Activated CD8-positive, alpha-beta memory T cell treated with anti-CD3 and anti-CD28 coated beads for 24 hours (primary cell): ENCODE data around the gene AOPEP.
"Not testable (repeated sequence)": the region's sequence is repeated elsewhere in the genome, so short reads cannot be mapped to it uniquely, and the experiment has no call there.

Experiments used
- DNase-seq: peaks from one replicate; pipeline ENCODE4 v3.0.0-alpha.2; 2020

AOPEP gene

DNA sequence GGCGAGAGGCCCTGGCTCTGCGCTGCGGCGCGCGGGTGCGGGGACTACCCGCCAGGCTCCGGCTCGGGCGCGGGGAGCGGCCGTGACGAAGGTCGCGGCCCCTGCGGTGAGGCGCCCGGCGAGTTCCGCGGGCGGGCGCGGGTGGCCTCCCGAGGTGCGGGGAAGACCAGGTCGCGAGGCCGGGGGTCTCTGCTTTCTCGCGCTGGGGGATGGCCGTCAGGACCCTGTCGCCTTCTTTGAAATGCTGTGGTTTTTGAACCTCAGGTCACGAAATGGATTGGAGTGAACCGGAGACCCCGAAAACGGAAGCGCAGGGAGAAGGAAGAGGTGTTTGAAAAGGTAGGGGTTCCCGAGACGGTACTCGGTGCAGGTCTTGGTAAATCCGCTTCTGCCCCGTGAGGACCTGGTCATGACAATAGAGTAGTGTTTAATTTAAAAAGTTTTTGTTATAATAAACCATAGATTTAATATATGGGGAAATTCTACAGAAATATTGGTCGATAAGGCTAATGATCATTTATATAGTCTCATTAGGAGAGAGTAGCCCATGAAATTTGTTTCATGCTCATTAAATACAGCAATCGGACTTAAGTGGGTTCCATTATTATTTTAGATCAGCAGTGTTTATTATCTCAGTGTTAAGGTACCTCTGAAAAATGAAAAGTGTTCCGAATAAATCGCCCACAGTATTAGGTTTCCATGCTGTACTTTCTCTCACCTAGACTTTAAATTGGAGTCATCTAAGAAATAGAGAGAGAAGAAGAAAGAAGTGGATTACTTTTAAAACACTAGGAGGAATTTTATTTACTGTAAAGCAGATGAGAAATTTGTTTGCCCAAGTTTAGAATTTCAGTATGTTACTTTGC is 279.0 kb downstream of the AOPEP start:
- DNase-seq: peak; percentile 61

DNA sequence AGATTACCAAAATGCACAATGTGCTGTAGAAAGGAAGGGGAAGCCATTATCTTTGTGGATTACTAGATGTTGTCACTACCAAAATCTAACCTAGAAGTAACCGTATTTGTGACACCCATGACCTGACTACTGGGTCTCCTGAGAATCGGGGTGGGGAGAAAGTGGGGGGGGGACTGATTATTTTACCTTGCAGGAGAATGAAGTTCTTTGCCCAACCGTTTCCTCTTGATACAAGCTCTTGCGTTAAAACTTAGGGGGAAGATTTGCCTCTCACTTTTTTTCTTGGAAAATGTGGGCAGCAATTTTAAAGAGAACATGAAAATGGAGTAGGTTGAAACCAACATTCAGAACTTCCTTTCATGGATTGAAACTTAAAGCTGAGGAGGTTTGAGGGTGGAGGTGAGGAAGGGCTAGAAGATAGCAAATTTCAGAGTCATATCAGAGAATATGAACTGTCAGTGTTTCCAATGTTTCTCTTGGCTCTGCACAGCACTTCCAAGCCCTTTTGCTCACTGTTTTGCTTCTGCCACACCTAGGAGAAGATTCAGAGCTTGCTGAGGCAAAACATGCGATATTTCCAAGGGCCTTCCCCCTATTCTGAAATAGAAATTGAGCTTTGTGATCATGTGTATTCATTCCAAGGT is 280.8 kb downstream of the AOPEP start:
- DNase-seq: no peak

DNA sequence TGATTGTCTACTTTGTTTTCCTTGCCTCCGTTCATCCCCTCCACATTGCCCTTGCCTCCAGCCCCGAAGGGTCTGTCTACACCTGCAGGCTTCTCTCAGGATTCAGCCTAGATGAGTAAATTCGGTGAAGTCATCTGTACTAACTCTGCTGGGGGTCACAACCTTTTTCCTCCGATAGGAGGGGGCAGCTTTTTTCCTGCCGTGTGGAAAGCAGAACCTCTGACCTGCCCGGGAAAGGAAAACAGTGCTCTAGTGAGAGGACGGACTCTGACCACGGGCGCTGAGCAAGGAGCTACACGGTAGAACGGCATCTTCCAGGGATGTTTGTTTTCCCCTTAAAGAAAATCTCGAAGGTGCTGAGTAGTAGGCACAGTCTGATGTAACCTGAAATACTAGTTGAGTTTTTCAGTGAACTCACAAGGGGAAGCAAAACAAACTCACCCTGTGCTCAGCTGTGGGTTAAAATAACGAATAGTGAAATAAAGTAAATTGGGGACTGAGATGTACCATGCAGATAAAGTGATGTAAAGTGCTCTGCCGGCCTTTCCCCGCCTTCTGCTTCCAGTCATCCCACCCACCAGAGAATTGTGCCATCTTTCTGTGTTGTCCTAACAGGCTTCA is 281.8 kb downstream of the AOPEP start:
- DNase-seq: no peak

DNA sequence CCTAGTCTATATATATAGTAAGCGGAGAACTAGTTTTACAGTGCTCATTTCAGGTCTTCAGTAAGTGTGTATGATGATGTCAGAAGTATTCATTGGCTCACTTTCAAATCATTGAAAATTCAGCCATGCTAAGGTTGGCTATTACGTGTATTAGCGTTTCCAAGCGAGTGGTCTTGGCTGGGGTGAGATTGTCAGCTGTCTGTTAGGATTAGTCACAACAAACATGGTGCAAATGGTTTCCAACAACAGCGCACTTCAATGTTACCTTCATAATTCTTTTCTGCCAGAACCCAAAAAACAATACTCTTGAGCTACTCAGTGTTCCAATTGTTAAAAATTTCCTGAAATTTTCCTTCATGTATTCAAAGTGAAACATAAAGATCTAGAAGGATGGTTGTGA is 283.0 kb downstream of the AOPEP start:
- DNase-seq: no peak

DNA sequence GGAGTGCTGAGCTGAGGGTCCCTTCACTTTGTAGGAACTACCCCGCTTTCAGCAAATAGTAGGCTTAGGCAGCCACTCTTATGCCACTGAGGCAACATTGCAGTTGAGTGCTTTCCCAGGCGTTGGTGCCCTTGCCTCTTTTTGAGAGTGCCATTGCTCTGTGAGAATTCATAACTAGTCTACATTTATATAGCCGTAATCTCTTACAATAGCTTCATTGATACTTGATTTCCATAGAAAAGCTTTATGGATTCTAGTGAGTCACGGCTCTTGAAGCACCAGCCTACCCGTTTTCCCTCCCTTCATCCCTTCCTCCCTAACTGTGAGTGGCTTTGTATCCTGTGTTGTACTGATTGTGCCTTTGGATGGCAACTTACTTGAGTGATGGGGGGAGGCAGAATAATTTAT is 283.9 kb downstream of the AOPEP start:
- DNase-seq: no peak

DNA sequence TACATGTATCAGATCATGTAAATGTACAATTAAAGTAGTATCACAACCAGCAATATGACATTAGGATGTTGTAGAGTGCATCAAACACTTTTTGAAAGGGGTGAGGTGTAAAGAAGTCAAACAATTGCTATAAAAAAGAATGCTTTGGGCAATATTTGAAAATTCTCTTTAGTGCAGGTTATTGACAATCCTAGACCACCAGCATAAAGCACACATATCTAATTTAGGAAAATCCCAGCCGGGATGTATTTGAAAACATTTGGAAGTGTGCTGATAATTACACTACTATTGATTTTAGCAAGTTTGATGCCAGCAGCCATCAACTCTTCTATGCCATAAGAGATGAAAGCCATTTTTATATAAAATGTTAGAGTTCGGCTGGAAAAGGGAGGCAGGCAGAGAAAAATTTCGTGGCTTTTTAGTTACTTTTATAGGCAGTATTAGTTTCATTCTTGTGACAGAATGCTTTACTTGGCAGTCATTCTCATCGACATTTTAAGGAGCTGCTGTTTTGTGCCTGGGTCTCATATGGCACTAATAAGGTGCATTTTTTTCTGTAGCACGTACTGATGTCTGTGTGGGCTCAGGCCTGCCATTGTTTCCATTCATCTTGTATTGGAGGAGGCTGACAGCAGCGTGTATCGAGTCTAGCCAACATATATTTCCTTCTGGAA is 285.7 kb downstream of the AOPEP start:
- no peak for DNase-seq

DNA sequence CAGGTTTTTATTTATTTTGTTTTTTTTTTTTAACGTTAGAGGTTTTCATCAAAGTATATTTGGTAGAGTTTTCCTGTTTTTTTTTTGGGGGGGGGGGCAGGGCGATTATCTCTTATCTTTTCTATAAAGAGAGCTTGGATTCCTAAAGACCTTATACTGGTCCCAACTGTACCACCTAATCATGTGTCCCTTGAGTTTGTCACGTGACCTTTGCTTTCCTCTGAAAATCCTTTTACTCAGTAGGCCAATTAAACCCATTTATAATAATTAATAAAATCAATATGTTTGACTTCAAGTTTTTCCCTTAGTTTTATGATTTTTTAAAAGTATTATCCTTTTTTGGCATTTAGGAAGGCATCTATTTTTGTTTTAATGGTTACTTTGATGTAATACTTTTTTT is 286.4 kb downstream of the AOPEP start:
- DNase-seq: no peak

DNA sequence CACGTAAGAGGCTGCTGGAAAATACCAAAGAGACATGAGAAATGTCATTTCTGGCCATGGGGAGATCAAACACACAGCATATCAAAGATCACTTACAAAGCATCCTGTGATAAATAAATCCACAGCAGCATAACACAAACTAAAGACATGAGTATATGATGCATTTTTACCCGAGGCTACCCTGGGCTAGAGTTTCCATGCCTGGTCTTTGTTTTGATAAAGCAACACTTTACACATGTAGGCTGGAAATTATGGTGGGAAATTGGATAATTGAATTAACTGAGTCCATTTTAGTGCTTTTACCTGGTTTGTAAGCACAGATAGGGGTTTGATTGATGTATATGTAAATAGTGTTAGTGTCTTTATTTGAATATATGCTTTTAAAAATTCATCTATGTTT is 288.4 kb downstream of the AOPEP start:
- no peak for DNase-seq

DNA sequence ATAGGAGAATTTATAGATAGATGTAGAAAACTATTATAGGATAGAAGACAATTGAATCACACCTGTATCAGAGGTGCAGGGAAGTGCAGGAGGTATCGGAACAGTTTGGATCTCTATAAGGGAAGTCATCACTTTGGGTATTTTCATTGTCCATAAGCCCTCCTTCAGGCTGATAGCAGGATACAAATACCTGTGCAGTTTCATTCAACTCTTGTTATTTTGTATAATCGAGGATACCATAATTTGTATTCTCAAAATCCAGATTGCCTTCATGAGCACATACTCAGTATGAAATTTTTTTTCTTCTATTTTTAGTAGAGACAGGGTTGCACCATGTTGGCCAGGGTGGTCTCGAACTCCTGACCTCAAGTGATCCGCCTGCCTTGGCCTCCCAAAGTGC is 289.1 kb downstream of the AOPEP start:
- no peak for DNase-seq

DNA sequence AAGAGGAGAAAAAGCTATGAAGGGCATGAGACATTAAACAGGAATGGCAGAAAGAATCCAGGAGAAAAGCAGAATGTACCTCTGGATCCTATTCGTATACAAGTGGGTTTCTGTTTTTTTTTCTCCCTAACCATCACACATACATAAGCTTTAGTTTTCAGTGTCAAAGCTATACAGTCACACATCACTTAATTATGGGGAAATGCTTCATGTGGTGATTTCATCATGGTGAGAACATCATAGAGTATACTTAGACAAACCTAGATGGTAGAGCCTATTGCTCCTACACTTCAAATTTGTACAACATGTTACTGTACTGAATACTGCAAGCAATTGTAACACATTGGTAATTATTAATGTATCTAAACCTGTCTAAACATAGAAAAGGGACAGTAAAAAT is 290.6 kb downstream of the AOPEP start:
- DNase-seq: no peak

DNA sequence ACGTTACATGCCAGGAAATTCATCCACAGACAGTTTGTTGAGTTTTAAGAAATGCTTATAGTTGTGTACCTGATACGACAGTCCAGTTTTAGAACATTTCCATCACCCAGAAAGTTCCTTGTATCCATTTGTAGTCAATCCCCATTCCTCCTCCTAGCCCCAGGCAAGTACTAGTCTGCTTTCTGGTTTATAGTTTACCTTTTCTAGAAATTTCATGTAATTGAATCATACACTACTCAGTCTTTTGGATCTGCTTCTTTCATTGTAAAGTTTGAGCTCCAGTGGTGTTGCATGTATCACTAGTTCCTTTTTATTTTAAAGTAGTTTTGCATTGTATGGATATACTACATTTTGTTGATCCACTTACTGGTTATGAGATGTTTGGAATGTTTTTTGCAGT is 291.2 kb downstream of the AOPEP start:
- DNase-seq: no peak

DNA sequence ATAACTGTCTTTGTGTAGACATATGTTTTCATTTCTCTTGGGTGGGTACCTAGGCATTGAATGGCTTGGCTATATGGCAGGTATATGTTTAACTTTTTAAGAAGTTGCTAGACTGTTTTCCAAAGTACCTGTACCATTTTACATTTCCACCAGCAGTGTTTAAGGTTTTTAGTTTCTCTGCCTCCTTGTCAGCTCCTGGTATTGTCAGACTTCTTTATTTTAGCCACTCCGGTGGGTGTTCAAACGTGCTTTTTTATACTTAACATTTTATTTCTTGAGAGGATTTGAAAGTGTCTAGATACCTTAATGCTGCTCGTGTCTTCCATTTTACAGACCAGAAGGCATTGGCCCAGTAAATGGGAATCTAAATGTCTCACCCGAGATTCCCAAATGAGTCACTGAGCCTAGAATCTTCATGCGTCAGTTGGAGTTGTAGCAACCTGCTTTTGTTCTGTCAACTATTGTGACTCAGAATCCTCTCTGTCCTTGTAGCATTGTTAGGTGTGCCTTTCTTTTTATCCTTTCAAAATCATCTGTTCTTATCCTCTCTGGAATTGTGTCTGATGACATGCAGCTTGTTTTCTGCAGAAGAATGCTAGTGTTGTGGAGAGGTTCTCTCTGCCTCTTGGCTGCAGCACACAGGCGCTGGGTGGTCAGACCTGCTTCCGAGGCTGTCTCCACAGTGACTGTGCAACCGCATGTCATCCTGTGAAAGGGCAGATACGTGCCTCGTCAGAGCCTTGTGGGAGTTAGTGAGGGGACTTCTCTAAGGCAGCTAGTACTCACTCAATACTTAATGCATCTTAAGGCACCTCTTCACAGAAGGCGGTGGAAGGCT is 291.8 kb downstream of the AOPEP start:
- no peak for DNase-seq

DNA sequence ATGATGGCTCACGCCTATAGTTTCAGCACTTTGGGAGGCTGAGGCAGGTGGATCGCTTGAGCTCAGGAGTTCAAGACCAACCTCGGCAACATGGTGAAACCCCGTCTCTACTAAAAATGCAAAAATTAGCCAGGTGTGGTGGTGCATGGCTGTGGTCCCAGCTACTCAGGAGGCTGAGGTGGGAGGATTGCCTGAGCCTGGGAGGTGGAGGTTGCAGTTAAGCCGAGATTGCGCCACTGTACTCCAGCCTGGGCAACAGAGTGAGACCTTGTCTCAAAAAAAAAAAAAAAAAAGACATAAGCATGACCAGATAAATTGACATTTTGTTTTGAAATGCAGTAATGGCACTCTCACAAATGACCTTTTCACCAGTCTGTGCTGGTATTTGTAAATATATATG is 294.1 kb downstream of the AOPEP start:
- not testable (repeated sequence) for DNase-seq

DNA sequence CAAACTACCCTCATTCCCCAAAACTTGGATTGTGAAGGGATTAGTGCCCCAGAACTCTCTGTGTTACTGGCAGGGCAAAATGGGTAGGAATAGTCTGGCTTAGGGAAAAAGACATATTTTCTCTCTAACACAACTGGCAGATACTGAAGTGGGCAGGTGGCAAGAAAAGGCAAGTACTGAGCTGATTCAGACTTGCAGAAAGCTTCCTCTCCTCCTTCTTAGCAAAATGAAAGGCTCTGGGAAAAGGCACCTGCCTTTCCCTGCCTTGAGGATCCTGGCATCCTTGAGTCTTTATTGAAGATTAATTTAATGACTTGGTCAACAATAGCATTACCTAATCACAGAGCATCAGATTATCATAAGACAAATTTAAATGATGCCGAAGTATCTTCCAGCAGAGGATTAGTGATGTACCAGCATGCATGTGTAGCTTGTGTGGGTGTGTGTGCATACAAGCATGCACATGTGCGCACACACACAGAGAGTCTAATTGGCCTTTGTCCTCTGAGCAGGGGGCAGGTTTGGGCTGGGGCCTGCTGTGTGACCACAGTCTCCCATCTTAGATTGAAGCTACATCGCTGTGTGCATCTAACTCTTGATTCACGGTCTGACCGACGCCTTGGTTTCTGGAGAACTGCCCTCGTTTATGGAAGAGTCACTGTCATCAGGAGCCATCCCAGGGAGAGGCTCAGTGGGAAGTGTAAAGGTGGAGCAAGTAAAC is 294.8 kb downstream of the AOPEP start:
- DNase-seq: no peak

DNA sequence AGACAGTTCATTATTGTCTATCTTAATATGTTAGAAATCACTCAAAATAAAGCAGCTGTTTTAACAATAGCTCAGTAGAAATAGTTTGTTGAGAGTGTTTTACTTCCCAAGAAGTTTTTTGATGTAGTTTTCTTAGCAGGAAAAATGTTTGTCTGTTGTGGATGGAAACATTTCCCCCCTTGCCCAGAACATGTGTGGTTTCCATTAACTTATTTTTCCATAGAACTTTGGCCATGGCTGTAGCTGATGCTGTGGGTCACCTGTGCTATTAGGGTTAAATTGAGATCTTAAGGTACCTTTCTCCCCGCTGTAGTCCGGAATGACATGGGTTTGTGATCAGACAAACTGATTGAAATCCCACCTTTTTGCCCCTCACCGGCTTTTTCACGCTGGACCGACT is 296.2 kb downstream of the AOPEP start:
- no peak for DNase-seq

DNA sequence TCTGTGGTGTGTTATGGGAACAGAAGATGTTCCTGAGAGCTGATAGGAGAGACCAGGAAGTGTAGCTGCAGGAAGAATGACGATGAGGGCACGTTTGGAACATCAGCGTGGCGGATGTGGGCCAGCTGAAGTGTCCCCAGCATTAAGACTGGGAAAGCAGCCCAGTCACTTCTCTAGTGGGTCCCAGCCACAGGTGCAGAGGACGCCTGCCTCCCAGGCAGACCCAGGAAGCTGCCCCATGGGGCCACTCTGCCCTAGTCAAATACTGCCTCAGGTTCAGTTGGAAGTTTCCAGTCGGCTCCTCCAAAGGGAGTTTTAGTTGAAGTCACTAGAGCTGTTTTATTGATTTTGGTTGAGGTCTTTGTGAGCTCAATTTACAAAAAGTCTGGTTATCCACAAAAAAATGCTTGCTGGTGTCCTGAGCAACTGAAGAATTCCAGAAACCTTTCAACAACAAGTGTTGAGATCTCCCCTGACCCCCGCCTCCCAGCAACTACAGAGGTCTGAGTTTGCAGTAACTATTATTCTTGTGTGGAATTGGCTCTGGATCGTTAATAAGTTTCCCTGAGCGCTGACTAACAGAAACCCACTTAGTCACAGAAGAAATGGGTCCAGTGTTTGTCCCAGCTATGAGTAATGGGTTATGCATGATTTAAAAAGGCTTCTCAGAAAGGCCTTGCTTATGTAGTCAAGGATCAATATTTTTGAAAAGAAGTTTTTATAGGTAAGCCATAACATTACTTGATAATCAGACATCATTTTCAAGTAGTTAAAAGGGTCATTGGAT is 296.9 kb downstream of the AOPEP start:
- no peak for DNase-seq

DNA sequence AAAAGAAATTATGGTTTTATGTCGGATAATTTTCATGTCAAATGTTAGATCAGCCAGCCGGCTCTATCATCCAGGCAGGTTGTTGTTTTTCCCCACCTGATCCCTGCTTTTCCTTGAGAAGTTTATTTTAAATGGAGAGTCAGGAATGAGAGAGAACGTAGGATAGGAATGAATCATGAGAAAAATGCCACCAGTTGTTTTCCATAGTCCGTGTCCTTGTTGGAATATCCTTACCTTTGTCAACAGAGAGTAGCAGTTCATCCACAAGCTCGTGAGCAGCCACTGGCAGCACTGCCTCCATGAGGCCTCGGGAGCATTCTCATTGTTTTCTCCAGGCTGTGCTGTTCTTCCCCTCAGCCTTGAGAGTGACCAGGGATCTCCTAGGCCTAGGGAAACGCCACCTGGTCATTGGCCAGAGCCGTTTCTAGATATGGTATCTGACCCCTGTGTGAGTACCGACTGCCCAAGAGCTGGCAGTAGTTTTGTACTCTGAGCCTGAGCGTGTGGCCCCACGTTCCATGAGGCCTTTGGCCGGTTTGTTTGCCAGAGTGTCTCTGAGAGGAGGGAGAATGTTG is 297.7 kb downstream of the AOPEP start:
- no peak for DNase-seq

DNA sequence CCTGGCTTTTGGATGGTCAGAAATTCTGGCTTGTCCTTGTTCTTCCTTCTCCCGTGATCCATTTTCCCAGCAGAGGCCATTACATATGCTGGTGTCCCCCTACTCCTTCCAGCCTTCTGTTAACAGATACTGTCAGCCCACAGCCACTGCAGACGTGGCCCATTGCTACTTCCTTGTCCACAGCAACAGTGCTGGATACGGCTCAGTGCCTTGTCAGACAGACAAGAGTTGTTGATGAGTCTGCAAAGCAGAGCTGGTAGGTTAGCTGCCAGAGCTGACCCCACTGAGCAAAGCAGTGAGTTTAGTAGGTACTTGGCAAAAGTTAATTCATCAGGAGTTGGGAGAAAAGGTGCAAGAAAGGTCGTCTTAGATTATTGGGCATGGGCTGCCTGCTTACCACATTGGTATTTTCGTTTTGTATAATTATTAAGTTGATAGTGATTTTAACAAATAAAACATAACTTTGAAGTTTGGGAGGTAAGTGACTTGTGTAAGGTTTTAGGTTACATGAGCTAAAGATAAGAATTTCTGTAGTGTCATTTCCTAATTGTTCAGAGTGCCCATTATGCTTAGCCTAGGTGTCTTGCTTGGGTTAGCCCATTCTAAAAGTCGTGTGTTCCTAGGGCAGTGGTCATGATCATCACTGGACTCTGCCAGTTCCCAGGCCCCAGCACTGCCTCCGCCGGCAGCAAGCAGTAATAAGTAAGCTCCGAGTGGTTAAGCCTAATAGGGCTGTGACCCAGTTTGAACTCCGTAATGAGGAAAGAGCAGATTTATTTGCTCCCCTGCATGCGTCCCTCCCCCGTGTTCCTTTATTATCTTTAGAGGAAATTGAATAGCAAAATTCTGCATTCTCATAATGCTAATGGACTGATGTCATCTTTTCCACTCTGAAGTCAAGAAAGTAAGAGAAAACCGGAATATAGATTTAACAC is 299.0 kb downstream of the AOPEP start:
- no peak for DNase-seq

DNA sequence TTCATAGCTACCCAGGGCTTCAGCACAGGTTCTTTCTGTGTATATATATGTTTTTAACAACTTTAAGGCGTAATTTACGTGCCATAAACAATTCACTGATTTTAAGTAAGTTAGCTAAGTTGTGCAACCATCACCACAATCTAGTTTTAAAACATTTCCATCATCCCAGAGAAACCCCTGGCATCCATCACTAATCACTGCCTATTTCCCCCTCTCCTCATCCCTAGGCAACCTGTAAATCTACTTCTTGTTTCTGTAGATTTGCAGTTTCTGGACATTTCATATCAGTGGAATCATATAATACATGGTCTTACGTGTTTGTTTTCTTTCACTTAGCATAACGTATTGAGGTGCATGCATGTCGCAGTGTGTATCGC is 299.6 kb downstream of the AOPEP start:
- DNase-seq: no peak
